T-helper 2 cell treated with Interferon-gamma antibody and Interleukin-4, amounts not matched to agents 5 μg/mL and 100 μg/mL, for 36 hours (primary cell): ENCODE data around the gene ASCC1.
A peak's percentile ranks its signal among the peaks of the same experiment; 100 is the strongest.
"Not testable (repeated sequence)": the region's sequence is repeated elsewhere in the genome, so short reads cannot be mapped to it uniquely, and the experiment has no call there.

Source experiments
- DNase-seq: peaks from one replicate; pipeline ENCODE4 v3.0.0; 2021; ENCODE audit warnings: low spot score
- H3K27ac Mint-ChIP-seq: one replicate; pipeline ENCODE4 v1.8.0; 2021; ENCODE audit warnings: mild to moderate bottlenecking, mixed read lengths
- H3K27me3 Mint-ChIP-seq: one replicate; pipeline ENCODE4 v1.8.0; 2021; ENCODE audit warnings: low read depth, mixed read lengths
- H3K36me3 Mint-ChIP-seq: one replicate; pipeline ENCODE4 v1.8.0; 2021; ENCODE audit warnings: low read depth, mixed read lengths
- H3K4me1 Mint-ChIP-seq: one replicate; pipeline ENCODE4 v1.8.0; 2021; ENCODE audit warnings: low read depth, mixed read lengths
- H3K4me3 Mint-ChIP-seq: one replicate; pipeline ENCODE4 v1.8.0; 2022; ENCODE audit warnings: mild to moderate bottlenecking, moderate library complexity, mixed read lengths
- H3K9me3 Mint-ChIP-seq: one replicate; pipeline ENCODE4 v1.8.0; 2021; ENCODE audit warnings: mixed read lengths

The ASCC1 gene

DNA sequence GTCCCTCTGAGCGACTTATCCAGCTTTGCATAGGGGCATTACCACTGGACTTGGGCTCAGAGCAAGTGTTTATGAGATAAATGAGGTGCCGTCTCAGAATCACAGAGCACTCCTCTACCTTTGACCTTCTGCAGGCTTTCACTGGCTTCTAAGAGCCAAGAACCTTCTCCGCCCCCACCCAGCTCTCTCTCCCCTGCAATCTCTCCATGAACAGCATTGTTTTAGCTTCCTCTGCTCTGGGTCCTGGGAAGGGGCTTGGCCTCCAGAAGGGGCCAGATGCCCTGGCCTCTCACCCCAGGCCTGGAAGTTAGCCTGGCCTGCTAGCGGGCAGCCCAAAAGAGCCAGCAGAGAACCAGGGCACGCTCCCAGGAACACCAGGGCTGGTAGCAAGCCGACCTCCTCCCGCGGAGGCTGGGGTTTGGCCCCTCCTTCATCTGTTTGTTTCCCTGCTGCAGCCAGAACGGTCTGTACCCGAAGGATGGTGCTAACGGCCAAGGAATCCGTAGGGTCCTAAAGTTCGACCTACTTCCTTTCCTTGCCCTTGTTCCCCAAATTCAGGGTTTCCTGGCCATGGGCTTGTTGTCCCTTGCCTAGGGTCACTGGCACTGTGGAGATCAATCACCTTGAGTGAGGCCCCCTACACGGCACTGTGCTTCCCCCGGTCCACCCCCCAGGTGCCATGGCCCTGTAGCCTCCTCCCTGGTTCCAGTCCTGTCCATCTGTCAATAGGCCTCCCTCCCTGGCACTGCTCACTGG is 38.9 kb upstream of the ASCC1 start:
- H3K4me3 Mint-ChIP-seq, result peak overlapping the region; percentile 85
- DNase-seq, result peak; percentile 29

DNA sequence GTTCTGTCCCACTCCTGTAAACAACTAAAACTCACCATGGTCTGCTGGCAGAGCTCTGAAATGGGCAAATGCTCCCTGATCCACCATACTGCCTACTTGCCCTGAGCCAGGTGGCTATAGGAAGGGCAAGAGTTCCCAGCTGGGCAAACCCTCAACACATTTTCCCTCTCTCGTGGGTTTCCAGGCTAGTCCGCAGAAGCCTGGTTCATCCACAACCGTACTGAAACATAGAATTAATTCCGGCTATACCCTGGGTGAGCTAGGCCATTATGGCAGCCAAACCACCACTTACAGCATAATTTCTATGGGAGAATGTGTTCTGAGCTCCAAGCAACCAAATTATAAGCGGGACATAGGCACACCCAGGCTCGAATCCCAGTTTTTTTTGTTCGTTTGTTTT is 37.5 kb upstream of the ASCC1 start:
- Mint-ChIP-seq H3K9me3 (no peaks in the 10 kb centered on the region), H3K4me3 (no peak overlapping the region), H3K36me3 (peaks cover 1% of the 10 kb centered on the region), H3K27me3 (no peaks in the 10 kb centered on the region), H3K4me1 (peaks cover 59% of the 10 kb centered on the region), H3K27ac (peak overlapping the region; percentile 14)
- no peak for DNase-seq

More for the DNA sequence above, 38.9 kb upstream of the ASCC1 start:
- Mint-ChIP-seq H3K36me3 (peaks cover 1% of the 10 kb centered on the region), H3K27me3 (no peaks in the 10 kb centered on the region), H3K27ac (peak overlapping the region; percentile 90), H3K4me1 (peaks cover 64% of the 10 kb centered on the region), H3K9me3 (no peaks in the 10 kb centered on the region)

DNA sequence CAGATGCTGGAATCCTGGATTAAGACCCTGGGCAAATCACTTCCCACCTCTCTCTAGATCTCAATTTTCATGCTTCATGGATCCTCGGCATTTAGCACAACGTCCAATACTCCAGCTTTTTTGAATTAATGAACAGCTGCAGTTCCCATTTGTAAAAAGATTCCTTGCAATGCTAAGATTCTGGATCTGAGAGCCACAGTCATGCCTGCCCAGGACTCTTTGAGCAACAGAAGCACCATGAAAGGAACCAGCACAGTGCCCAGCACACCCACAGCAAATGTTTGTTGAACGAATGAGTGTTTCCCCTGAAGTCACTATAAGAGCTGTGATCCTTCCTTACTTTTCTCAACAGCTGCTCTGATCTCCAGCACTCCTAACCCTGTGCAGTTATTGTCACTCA is 36.9 kb upstream of the ASCC1 start:
- H3K4me3 Mint-ChIP-seq, result no peak overlapping the region

DNA sequence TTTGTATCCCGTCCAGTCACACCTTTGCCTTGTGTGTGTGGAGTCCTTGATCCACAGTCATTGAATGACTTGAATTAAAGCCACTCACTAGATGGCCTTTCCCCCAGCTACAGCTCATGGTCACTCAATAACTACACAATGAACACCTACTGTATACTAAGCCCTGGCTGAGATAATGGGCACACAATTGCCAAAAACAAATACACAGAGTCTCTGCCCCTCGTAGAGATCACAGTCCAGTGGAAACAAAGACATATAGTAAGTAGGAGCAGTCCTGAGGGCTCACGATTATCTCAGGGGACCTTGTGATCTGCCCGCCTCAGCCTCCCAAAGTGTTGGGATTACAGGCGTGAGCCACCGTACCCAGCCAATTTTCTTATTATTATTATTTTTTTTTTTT is 35.6 kb upstream of the ASCC1 start:
- Mint-ChIP-seq H3K4me1 (peaks cover 65% of the 10 kb centered on the region), H3K9me3 (no peaks in the 10 kb centered on the region), H3K4me3 (no peak overlapping the region), H3K27me3 (no peaks in the 10 kb centered on the region), H3K27ac (peak overlapping the region; percentile 47), H3K36me3 (peaks cover 1% of the 10 kb centered on the region)
- no peak for DNase-seq

More for the DNA sequence above, 36.9 kb upstream of the ASCC1 start:
- Mint-ChIP-seq H3K9me3 (no peaks in the 10 kb centered on the region), H3K4me1 (peaks cover 63% of the 10 kb centered on the region), H3K36me3 (peaks cover 1% of the 10 kb centered on the region), H3K27me3 (no peaks in the 10 kb centered on the region), H3K27ac (no peak overlapping the region)
- no peak for DNase-seq

DNA sequence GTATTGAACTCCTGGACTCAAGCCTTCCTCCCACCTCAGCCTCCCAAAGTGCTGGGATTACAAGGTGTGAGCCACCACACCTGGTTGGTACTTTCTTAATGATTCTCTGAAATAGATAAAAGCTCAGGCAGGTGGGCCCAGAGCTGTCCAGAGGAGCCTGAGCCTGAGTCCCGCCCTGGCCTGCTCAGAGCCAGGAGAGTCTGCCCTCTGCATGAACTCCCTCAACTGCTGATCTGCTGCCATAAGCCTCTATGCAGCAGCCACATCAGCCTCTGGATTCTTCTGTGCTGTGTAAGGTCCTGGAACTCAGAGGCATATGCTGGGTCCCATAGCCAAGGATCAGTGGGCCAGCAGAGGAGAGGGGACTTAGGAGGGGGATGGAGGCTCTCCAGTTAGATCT is 34.6 kb upstream of the ASCC1 start:
- Mint-ChIP-seq H3K27ac (peak overlapping the region; percentile 50), H3K27me3 (no peaks in the 10 kb centered on the region), H3K36me3 (peaks cover 1% of the 10 kb centered on the region), H3K9me3 (no peaks in the 10 kb centered on the region), H3K4me1 (peaks cover 67% of the 10 kb centered on the region), H3K4me3 (peak overlapping the region; percentile 54)
- DNase-seq, result no peak

GRCh38 chr10:72249176-72249862 is 33.2 kb upstream of the ASCC1 start:
- peaks cover 63% of the 10 kb centered on the region for H3K4me1 Mint-ChIP-seq
- peak overlapping the region; percentile 94 for H3K27ac Mint-ChIP-seq

DNA sequence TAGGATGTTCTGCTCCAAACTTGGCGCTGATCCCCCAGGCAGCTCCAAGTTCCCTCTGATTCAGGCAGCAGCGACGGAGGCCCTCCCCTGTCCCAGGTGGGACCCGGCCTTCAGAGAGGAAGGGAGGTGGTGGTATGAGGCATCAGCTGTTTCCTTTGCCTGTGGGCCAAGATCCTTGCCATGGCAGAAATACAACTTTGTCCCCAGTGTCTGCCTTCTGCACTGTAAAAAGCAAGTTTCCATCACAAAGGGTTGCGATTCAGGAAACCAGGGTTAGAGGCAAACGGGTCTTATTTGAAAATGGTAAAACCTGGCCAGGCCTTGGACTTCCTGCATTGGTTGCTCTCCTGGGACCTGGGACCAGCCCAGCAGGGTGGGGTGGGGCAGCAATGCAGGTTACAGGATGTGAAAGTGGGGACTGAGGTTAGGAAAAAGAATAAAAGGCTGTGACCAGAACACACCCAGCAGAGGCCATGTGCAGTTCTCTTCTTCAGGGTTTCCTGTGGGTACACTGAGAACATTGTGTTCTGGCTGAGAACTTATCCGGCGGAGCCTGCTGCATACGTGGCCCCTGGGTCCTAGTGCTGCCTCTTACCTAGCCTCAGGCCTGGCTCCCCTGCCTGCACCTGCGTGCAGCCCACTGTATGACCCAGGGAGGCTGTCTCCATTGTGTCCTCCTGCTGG is 32.5 kb upstream of the ASCC1 start:
- DNase-seq, result peak; percentile 71
- Mint-ChIP-seq H3K4me3 (peak overlapping the region; percentile 79), H3K36me3 (peaks cover 1% of the 10 kb centered on the region), H3K9me3 (no peaks in the 10 kb centered on the region), H3K27me3 (no peaks in the 10 kb centered on the region), H3K4me1 (peaks cover 63% of the 10 kb centered on the region), H3K27ac (peak overlapping the region; percentile 94)

More at GRCh38 chr10:72249176-72249862, 33.2 kb upstream of the ASCC1 start:
- H3K36me3 Mint-ChIP-seq, H3K9me3 Mint-ChIP-seq, DNase-seq, H3K27me3 Mint-ChIP-seq: not testable (repeated sequence)
- H3K4me3 Mint-ChIP-seq, result peak overlapping the region; percentile 79

DNA sequence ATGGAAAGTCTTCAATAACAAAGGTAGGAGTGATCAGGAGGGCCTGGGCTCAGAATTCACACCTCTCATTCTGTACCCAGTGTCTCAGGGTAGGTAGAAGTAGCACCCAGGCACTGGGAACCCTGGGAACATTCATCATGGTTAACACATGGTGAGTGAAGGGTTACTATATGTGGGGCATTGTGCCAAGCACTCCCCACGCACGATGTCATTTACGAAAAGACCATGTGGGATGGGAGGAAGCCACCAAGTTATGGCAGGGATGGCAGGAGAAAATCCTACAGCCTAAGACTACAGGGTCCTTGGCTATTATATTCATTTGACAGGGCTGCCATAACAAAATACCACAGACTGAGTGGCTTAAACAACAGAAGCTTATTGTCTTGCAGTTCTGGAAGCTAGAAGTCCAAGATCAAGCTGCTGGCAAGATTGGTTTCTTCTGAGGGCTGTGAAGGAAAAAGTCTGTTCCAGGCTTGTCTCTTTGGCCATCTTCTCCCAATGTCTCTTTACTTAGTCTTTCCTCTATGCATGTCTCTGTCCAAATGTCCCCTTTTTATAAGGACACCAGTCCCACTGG is 30.0 kb upstream of the ASCC1 start:
- Mint-ChIP-seq H3K36me3 (peaks cover 1% of the 10 kb centered on the region), H3K4me3 (peak overlapping the region; percentile 28), H3K27ac (peak overlapping the region; percentile 63), H3K4me1 (peaks cover 61% of the 10 kb centered on the region), H3K9me3 (no peaks in the 10 kb centered on the region), H3K27me3 (no peaks in the 10 kb centered on the region)
- no peak for DNase-seq

GRCh38 chr10:72244573-72245038 is 28.5 kb upstream of the ASCC1 start:
- Mint-ChIP-seq H3K36me3 (no peaks in the 10 kb centered on the region), H3K4me1 (peaks cover 57% of the 10 kb centered on the region), H3K9me3 (no peaks in the 10 kb centered on the region), H3K4me3 (no peak overlapping the region), H3K27me3 (no peaks in the 10 kb centered on the region), H3K27ac (peak overlapping the region; percentile 70)
- DNase-seq, result no peak

GRCh38 chr10:72243822-72244437 is 27.9 kb upstream of the ASCC1 start:
- Mint-ChIP-seq H3K27ac (peak overlapping the region; percentile 70), H3K4me3 (no peak overlapping the region), H3K4me1 (peaks cover 57% of the 10 kb centered on the region), H3K36me3 (no peaks in the 10 kb centered on the region), H3K27me3 (no peaks in the 10 kb centered on the region), H3K9me3 (no peaks in the 10 kb centered on the region)
- DNase-seq, result no peak

DNA sequence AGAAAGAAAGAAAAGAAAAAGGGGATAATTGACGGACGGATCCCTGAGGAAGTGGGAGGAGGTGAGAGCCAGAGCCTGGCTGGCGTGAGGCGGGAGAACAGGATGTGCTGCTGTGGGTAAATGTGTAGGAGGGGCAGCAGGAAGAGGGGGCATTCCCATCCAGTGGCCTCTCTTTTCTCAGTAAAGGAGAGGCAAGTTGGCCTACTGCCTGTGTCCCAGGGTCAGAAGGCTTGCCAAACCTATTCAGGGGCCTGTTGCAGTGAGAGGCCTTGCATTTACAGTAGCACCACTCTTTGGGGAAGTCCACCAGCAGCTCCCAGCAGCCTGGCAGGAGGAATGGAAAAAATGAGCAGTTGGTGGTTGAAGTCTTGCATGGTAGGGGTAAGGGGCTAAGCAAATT is 26.6 kb upstream of the ASCC1 start:
- peaks cover 4% of the 10 kb centered on the region for H3K36me3 Mint-ChIP-seq
- H3K27ac Mint-ChIP-seq, result peak overlapping the region; percentile 20
- no peak overlapping the region for H3K4me3 Mint-ChIP-seq
- H3K27me3 Mint-ChIP-seq, result no peaks in the 10 kb centered on the region
- no peak for DNase-seq
- H3K4me1 Mint-ChIP-seq, result peaks cover 48% of the 10 kb centered on the region
- H3K9me3 Mint-ChIP-seq, result no peaks in the 10 kb centered on the region

GRCh38 chr10:72241691-72242252 is 25.7 kb upstream of the ASCC1 start:
- no peaks in the 10 kb centered on the region for H3K27me3 Mint-ChIP-seq
- peaks cover 9% of the 10 kb centered on the region for H3K36me3 Mint-ChIP-seq
- DNase-seq, result no peak
- H3K9me3 Mint-ChIP-seq, result no peaks in the 10 kb centered on the region
- peaks cover 43% of the 10 kb centered on the region for H3K4me1 Mint-ChIP-seq
- H3K4me3 Mint-ChIP-seq, result no peak overlapping the region
- no peak overlapping the region for H3K27ac Mint-ChIP-seq

- peaks cover 19% of the 10 kb centered on the region for H3K36me3 Mint-ChIP-seq
- no peak overlapping the region for H3K4me3 Mint-ChIP-seq
- H3K27ac Mint-ChIP-seq, result no peak overlapping the region
- no peaks in the 10 kb centered on the region for H3K9me3 Mint-ChIP-seq
- H3K4me1 Mint-ChIP-seq, result peaks cover 34% of the 10 kb centered on the region
- DNase-seq, result no peak
- H3K27me3 Mint-ChIP-seq, result no peaks in the 10 kb centered on the region
Measured at GRCh38 chr10:72240371-72240770, 24.3 kb upstream of the ASCC1 start.
